ENCODE measurements around the gene CBR4.
"Not testable (repeated sequence)": the region's sequence is repeated elsewhere in the genome, so short reads cannot be mapped to it uniquely, and the experiment has no call there.

Gene CBR4

DNA sequence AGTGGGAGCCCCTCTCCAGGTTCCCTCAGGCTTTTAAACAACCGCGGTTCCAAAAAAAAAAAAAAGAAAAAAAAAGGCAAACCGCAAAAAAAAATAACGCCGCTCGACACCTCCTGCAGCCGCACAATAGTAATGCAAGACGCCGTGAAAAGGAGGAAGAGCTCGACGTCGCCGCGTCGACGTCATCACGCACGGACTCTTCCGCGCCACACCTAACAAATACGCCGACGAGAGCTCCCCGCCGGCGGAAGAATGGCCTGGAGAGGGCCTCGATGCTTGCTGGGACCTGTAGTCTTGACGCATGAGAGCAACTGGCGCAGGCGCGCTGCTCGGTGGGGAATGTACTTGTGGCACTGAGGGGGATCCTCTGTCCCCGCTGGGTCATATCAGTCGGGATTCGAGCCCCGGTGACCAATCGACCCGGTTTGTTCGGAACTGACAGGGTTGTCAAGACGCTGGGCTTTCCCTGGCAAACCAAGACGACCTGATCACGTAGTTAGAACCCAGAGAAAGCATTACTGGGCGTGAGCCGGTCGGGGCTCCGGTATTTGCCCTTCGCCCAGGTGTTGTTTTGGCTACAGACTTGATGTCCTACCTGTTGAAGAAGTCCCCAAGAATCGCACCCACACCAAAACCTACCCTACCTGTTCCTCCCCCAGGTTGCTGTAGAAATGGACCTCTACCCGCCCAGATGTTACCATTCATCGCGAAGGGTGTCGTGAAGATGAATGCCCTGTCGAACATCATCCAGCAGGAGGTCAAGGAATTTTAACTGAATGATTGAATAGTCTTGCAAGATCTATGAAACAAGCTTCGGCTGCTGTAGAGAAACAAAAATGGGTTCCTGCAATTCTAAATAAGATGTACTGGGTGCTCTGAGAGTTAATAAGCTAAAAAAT lies at the start of gene CBR4:
TSS of gene CBR4 (minus strand) at position 131 of the 899 bp plus-strand sequence. CDS start 166 bp downstream, outside the sequence.
- peak; percentile 96 for DNase-seq (ENCODE audit: low spot score)

DNA sequence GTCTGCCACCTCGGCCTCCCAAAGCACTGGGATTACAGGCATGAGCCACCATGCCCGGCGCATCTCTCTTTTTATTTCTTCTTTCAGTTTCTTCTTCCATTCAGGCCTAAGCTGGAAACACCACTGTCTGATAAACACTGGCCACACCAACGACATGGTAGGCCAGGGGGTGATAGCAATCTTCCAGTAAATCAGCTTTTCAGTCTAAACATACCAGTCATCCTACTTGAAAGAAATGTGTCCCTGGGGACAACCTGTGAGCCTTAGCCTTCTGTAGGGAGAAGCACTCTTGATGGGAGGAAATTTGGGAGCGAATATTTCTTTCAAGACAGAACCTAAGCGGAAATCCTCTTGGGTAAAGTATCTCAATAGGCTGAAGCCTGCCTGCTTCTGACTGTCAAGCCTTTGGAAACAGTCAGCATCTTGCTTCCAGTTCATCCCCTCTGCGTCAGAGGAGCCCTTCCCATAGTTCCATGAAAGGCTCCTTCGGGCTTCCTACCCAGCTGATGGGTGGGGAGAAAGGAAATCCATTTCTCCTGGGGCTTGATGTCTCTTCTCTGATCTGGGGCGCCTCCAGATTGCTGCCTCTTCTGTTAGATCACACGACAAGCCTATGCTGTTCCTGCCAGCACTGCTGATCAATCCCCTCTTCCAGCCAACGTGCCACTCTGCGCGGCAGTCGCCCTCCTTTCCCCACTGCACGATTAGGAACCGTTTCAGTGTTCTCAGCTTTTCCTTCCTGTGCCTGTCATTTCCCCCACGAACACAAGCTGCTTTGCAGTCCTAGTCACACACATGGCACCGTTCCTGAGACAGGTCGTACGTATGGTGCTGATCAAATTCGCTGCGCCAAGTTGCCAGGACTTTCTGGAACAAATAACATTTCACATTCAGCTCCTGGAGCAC lies 49.5 kb upstream of the CBR4 start:
- peak; percentile 50 for DNase-seq (ENCODE audit: low spot score)

DNA sequence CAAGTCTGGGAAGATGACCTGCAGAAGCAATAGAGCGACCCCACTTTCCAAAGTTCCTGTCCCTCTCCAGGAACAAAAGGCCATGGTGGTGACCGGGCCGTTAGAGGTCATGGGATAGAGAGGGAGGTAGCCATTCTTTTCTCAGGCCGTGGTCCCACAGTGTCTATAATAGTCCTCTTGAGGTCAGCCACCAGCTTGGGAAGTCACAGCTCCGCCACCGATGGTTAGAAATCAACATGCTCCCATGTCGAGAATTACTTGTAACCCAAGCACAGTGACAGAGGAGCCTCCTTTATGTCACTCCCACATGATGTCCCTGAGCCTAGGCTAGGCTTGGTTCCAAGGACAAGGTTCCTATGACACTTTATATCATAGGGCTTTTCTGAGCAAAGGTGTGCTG lies 48.3 kb upstream of the CBR4 start:
- no peak for DNase-seq (ENCODE audit: low spot score)

DNA sequence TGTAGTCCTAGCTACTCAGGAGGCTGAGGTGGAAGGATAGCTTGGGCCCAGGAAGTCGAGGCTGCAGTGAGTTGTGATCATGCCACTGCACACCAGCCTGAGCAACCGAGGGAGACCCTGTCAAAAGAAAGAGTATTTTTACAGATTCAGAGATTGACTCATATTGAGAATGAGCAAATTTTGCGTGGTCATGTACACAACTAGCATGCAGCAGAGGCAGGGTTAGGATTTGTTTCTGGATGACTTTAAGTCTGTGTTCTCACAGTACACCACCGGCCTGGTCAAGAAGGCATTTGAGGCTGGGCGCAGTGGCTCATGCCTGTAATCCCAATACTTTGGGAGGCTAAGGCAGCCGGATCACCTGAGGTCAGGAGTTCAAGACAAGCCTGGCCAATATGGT lies 44.8 kb upstream of the CBR4 start:
- no peak for DNase-seq (ENCODE audit: low spot score)

DNA sequence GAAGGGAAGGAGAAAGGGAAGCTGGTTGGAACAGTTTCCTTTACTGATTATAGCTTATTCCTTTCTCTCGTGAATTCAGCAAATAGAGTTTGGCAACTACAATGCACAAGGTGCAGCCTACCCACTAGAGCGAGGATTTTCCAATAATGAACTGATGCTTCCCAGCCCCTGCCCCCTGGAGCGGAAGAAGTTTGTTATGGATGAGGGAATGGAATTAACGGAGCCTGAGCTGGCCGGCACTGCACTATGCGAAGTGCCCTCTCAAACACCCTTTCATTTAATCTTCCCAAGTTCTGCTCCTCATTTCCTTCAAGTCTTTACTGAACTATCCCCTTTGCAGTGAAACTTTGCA lies 42.5 kb upstream of the CBR4 start:
- DNase-seq (ENCODE audit: low spot score) = no peak

DNA sequence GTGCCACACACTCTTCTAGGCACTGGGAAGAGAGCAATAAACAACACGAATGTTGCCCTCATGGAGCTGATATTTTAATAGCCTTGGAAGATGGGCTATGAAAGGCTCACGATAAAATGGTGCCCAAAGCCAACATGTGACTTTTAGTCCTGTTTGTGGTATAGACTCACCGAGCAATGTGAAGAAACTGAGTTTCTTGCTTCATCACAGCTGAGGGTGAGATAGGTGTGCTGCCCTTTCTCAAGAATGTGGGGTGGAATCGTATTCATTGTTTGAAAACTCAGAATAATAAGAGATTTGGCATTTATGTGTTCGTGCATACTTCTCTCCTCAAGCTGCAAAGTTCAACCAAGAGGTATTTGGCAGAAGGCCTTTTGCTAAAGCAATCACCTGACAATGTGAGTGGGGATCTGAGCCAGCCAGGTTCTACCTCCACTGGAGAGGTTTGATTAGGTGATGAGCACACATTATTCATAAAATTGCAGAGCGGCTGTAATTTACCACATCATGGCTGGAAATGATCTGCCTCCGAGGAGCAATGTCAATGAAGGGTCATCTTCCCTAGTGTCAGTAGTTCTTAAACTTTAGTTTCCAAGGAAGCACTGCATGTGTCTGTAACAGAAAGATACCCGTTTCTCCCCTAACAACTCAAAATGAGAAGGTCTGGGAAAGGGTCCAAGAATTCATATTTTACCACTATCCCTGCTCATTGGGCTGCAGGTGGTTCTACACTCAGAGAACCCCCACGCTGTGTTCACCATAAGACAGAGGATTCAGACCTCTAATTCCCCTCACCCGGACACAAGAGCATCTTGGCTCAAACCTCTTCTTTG lies 41.9 kb upstream of the CBR4 start:
- no peak for DNase-seq (ENCODE audit: low spot score)

DNA sequence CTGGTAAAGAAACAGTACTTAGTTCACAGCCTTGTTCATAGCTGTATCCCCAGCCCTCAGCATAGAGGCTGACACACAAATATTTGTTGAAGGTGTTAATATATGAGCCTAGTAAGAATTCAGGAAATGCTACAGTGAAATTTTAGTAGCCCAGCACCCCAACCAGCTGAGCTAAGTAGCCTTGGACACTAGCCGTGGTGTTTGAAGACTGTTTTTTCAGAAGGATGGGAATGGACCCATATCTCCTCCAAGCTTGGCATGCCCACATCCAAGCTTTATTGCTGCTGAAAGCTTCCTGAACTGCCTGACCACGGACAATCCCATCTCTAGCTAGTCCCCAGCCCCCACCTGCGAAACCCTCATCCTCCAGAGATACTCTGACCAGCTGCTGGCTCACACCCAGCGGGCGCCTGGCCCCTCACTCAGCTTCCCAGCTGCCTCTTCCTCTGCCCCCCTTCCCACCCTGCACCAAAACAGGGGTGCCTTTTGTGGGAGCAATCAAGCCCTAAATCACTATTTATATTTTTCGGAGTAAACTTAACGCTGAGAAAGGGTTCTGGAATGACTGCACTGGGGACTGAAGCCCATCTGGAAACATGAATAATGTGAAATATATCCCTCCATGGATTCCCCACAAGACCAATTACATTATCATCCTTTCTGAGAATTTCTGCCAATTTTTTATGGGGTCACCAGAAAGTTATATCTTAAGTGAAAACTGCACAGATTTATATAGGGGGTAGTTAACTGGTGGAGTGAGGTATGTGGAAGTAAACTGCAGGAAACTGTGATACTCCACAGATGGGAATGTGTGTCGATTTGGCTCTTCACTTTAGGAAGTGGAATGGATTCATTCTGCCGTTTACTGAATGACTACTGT lies 41.1 kb upstream of the CBR4 start:
- DNase-seq (ENCODE audit: low spot score) = no peak

DNA sequence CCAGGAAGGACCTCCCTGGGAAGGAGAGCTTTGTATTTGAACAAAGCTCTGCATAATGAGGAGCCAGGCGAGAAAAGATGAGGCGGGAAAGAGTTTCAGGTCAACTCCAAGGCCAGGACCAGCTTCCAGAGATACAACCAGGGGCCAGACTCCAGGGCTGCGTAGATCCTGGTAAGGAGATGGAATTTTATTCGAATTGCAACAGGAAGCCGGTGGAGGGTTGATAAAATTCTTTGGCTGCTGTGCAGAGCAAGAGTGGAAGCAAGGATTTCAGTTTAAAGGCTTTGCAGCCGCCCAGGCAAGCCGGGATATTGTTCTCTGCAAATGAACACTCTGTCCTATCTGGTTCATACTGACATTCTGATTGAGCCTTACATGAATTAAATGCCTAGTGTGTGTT lies 40.2 kb upstream of the CBR4 start:
- no peak for DNase-seq (ENCODE audit: low spot score)

DNA sequence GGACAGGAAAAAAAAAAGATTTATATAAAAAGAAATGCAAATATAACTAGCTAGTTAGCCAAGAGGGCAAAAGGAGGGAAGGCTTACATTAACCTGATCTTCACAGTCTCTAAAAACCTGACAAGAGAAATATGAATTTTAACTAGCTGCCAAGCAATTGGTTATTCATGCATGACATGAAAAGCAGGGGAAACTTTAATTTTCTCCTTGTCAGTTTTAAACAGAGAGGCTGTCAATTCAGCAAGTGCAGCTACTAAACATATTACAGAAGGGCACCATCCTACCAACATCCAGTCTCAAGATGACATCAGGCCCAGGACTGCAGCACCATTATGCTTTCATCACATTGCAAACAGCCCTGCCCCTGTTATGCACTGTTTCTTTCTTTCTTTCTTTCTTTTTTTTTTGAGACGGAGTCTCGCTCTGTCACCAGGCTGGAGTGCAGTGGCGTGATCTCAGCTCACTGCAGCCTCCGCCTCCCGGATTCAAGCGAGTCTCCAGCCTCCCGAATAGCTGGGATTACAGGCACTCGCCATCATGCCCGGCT lies 38.9 kb upstream of the CBR4 start:
- DNase-seq (ENCODE audit: low spot score) = no peak

DNA sequence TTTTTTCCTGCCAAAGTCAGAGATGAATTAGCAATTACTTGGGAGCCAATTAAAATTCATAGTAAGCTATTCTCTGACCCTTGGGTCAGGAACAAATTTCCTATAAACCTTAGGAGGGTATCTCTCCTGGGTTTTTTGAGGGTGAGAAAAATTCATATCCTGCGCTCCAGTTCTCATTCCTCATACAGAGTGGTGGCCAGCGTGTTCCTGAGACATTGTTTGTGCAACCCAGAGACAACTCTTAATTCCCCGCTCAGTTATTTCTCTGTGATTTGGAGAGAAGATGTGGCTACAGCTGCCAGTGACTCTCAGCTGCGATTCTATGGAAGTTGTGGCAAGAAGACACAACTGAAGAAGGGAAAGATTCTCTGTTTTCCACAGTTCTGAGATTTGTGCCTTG lies 37.9 kb upstream of the CBR4 start:
- no peak for DNase-seq (ENCODE audit: low spot score)

DNA sequence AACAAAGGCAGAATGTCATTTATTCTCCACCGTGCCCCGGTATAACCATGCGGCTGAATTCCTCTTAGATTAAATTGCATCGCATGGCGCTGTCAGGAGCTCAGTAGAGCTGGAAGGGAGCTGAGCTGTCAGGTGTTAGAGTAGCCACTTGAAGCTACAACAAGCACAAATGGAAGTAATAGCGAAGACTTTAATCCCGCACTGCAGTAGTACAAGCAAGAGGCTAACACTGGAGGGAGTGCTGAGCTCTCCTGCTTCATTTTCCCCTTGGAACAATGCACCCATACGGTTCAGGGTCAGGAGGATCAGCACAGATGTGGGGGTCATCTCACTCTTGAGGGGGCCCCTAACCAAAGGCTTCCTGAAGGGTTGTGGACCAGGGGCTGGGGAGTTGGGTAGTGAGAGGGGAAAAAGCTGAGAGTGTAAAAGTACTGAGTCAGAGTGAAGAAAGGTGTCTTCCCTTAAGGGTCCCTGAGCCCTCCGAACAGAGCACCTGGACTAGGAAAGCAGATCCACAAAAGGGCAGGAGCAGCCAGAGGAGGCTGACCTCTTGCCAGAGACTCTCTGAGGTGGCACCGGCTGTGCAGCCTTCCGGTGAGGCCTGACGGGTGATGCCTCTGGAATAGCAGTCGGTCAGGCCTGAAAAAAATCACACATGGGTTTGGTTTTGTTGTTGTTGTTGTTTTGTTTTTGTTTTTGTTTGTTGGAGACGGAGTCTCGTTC lies 36.0 kb upstream of the CBR4 start:
- no peak for DNase-seq (ENCODE audit: low spot score)

DNA sequence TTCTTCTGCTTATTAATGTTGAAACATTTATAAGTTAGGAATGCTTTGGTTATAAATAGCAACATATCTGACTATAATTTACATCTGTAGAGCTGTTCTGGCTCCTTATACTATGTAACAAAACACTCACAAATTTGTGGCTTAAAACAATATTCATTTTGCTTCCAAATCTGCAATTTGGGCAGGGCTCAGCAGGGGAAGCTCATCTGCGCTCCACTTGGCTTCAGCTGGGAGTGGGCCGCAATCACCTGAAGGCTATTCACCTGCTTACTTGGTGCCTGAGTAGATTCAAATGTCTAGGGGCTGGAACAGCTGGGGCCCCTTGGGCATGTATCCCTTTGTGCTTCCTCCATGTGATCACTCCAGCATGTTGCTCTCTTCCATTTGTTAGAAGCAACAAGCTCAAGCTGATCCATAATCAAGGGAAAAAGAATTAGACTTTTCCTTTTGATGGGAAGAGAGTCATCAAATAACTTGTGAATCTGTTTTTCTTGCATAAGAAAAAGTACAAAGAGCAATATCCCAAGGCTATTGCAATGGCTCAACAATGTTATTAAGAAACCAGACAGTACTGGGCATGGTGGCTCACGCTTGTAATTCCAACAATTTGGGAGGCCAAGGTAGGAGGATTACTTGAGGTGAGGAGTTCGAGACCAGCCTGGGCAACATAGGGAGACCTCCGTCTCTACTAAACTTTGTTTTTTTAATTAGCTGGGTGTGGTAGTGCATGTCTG lies 34.8 kb upstream of the CBR4 start:
- no peak for DNase-seq (ENCODE audit: low spot score)

DNA sequence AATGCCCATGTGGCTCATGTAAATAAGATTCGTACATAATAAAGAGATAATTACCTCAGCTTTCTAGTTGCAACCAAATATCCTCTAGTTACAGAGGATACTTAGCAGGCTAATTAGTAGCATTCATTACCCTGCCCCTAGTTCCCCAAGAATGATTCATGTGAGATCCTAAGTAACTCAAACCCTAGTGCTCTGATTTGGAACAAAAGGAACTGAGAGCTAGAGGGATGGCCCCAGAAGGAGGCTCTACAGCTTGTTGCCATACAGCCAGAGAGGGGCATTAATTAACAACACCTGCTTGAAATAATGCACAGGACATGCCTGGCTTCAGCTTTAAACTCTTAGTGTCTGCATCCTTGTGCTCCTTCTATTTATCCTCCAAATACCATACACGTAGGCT lies 32.6 kb upstream of the CBR4 start:
- DNase-seq (ENCODE audit: low spot score) = no peak

DNA sequence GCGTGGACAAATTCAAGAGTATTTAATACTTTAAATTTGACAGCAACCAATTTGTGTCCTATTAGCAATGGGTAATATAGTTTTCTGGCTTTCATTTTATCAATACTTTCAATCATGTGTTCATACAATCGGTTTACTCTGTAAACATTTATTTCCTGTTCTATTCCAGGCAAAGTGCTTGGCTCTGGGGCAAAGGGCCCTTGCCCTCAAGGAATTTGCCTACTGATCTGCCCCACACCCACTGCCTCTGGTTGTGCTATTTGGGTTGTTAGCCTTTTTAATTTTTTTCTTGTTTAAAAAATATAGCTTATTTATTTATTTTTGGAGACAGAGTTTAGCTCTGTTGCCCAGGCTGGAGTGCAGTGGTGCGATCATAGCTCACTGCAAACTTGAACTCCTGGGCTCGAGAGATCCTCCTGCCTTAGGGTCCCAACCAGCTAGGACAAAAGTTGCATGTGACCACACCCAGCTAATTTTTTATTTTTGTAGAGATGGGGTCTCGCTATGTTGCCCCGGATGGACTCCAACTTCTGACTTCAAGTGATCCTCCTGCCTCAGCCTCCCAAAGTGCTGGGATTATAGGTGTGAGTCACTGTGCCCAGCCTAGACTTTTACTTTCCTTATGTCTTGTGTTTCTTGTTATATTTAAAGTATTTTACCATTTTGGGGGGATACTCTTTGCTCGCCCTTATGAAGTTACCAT lies 30.7 kb upstream of the CBR4 start:
- no peak for DNase-seq (ENCODE audit: low spot score)

DNA sequence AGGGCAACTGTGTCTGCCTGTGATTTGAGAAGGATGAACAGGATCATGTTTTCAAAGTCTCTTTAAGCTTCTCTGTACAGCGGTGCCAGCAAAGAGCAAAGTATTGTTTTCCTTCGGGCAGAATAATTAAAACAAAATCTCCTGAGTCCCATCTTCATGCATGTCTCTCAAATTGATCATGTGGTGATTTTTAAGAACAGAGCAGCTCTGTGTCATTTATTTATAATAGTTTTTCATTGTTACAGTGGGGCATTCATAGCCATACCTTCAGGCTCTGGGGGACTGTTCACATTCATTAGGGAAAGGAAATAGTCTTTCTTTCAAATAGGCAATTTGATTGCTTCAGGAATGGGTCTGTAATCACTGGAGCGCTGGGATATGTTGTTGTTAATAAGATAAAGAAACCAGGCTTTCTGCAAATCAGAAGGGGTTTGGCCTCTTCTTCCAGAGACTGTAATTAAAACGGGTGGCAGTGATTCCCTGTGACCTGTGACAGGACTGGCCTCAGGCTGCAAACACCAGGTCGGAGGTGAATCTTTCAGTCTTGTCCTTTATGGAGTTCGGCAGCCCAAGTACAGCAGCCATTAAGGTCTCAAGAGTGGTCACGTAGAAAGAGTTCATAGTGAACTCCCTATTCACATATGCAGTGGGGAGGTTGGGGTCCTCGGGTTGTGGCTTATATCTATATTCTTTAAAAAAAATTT lies 29.3 kb upstream of the CBR4 start:
- DNase-seq (ENCODE audit: low spot score) = no peak

DNA sequence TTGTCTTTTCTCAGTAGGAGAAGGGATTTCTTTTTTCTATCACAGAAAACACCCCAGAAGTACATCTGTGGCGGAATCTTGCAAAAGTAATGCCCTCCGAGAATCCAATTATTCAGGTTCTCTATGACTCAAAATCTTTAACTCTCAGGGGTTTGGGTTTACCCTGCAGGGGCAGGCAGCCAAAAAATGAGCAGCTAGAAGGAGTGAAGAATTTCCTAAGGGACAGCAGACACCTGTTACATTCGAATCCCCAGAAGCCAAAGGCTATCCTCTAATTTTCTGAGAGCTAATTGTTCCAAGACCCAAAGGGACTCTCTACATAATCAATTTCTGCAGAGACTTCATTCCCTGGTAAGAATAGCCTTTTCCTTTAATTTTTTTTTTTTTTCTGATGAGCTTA lies 27.5 kb upstream of the CBR4 start:
- DNase-seq (ENCODE audit: low spot score) = no peak

DNA sequence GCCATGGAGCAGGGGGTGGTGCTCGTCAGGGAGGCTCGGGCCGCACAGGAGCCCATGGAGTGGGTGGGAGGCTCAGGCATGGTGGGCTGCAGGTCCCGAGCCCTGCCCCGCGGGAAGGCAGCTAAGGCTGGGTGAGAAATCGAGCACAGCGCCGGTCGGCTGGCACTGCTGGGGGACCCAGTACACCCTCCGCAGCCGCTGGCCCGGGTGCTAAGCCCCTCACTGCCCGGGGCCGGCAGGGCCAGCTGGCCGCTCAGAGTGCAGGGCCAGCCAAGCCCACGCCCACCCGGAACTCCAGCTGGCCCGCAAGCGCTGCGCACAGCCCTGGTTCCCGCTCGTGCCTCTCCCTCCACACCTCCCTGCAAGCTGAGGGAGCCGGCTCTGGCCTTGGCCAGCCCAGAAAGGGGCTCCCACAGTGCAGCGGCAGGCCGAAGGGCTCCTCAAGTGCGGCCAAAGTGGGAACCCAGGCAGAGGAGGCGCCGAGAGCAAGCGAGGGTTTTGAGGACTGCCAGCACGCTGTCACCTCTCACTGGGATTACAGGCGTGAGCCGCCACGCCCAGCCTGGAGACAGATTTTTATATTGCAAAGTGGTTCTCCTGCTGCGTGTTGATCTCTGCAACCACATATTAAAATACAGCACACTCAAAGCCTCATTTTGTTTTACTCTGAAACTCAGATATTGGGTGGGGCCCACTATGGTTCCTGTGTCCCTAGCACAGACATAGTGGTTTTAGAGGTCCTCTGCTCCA lies 26.0 kb upstream of the CBR4 start:
- DNase-seq (ENCODE audit: low spot score) = not testable (repeated sequence)

DNA sequence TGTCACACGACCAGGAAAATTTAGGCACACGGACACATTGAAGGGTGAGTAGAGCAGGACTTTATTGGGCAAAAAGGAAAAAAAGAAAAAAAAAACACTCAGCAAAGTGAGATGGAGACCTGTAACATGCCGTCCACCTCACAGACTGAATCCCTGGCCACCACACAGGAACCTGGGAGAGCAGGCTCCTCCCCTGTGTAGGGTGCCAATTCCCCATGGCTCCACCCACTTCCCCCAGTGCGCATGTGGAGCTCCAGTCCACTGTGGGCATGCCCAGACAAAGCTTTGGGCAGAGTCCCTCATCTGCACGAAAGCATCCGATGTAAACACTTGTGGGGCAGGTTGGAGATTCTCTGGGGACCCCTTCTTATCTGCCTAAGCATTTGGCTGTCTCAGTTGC lies 23.6 kb upstream of the CBR4 start:
- no peak for DNase-seq (ENCODE audit: low spot score)
